ENCODE measurements around the gene PDE6A. TPM values are rescaled to one million over a fixed set of nuclear protein-coding genes. Genes with fewer than 3 reads are reported as not detected.
A peak's percentile ranks its signal among the peaks of the same experiment; 100 is the strongest.

The PDE6A gene
- total and polyA plus RNA-seq, 9 of the 15 experiments (the other 6 are each of a cell fraction or from before 2014, with no cell fraction given), result 0.01 to 0.04 (median 0.01) TPM; not detected in 6

DNA sequence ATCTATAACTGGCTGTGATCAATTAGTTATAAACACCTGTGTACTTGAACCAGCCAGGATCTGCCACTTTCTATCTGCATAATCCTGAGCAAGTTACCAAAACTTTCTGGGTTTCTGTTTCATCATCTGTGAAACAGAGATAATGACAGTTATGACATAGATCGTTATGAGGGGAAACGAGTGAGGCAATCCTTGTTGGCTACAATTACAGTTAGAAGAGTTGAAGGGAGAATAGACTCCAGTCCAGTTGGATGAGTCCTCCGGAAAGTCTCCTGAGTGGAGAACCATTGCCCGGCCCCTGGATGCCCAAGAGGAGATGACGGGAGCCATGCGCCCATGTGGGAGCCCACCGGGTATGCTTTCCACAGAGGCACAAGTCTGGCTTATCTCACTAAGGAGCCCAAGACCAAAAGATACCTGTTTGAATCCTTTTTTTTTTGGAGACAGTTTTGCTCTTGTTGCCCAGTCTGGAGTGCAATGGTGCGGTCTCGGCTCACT lies 4.5 kb downstream of the PDE6A start (continued):
- TF ChIP-seq, protein P1, sequence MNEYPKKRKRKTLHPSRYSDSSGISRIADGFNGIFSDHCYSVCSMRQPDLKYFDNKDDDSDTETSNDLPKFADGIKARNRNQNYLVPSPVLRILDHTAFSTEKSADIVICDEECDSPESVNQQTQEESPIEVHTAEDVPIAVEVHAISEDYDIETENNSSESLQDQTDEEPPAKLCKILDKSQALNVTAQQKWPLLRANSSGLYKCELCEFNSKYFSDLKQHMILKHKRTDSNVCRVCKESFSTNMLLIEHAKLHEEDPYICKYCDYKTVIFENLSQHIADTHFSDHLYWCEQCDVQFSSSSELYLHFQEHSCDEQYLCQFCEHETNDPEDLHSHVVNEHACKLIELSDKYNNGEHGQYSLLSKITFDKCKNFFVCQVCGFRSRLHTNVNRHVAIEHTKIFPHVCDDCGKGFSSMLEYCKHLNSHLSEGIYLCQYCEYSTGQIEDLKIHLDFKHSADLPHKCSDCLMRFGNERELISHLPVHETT (CRISPR knock-in tag; conservative IDR thresholded peaks at IDR 0.05 in 1 of 2, IDR thresholded peaks at IDR 0.05 in 1 of 2), result peak in 1 of 2 experiments; percentile 76; a peak in 2 of 4 replicates
- TF ChIP-seq, protein P2, sequence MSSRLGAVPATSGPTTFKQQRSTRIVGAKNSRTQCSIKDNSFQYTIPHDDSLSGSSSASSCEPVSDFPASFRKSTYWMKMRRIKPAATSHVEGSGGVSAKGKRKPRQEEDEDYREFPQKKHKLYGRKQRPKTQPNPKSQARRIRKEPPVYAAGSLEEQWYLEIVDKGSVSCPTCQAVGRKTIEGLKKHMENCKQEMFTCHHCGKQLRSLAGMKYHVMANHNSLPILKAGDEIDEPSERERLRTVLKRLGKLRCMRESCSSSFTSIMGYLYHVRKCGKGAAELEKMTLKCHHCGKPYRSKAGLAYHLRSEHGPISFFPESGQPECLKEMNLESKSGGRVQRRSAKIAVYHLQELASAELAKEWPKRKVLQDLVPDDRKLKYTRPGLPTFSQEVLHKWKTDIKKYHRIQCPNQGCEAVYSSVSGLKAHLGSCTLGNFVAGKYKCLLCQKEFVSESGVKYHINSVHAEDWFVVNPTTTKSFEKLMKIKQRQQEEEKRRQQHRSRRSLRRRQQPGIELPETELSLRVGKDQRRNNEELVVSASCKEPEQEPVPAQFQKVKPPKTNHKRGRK (tag; IDR thresholded peaks at IDR 0.05), result no peak
- TF ChIP-seq BRF1 (IDR thresholded peaks at IDR 0.05; ENCODE audit: borderline replicate concordance, extremely low read depth, insufficient read length) (no peak), SP1 (CRISPR knock-in tag; IDR thresholded peaks at IDR 0.05) (no peak), DNMT1 (IDR thresholded peaks at IDR 0.05) (no peak), CC2D1A (IDR thresholded peaks at IDR 0.05) (no peak), HMG20A (CRISPR knock-in tag; conservative IDR thresholded peaks at IDR 0.05) (no peak), CREB1 (IDR thresholded peaks at IDR 0.05) (peak; percentile 89), CREB1 (CRISPR knock-in tag; IDR thresholded peaks at IDR 0.05) (peak; percentile 68; the same call in 1 of the 2 replicates), TCF7L2 (IDR thresholded peaks at IDR 0.05; ENCODE audit: low read depth, low read length) (no peak), CBFA2T2 (conservative IDR thresholded peaks at IDR 0.05) (peak; percentile 75)
- TF ChIP-seq, protein P3, sequence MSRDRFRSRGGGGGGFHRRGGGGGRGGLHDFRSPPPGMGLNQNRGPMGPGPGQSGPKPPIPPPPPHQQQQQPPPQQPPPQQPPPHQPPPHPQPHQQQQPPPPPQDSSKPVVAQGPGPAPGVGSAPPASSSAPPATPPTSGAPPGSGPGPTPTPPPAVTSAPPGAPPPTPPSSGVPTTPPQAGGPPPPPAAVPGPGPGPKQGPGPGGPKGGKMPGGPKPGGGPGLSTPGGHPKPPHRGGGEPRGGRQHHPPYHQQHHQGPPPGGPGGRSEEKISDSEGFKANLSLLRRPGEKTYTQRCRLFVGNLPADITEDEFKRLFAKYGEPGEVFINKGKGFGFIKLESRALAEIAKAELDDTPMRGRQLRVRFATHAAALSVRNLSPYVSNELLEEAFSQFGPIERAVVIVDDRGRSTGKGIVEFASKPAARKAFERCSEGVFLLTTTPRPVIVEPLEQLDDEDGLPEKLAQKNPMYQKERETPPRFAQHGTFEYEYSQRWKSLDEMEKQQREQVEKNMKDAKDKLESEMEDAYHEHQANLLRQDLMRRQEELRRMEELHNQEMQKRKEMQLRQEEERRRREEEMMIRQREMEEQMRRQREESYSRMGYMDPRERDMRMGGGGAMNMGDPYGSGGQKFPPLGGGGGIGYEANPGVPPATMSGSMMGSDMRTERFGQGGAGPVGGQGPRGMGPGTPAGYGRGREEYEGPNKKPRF (IDR thresholded peaks at IDR 0.05; ENCODE audit: low read depth, low read length), result no peak
- TF ChIP-seq, protein P4, sequence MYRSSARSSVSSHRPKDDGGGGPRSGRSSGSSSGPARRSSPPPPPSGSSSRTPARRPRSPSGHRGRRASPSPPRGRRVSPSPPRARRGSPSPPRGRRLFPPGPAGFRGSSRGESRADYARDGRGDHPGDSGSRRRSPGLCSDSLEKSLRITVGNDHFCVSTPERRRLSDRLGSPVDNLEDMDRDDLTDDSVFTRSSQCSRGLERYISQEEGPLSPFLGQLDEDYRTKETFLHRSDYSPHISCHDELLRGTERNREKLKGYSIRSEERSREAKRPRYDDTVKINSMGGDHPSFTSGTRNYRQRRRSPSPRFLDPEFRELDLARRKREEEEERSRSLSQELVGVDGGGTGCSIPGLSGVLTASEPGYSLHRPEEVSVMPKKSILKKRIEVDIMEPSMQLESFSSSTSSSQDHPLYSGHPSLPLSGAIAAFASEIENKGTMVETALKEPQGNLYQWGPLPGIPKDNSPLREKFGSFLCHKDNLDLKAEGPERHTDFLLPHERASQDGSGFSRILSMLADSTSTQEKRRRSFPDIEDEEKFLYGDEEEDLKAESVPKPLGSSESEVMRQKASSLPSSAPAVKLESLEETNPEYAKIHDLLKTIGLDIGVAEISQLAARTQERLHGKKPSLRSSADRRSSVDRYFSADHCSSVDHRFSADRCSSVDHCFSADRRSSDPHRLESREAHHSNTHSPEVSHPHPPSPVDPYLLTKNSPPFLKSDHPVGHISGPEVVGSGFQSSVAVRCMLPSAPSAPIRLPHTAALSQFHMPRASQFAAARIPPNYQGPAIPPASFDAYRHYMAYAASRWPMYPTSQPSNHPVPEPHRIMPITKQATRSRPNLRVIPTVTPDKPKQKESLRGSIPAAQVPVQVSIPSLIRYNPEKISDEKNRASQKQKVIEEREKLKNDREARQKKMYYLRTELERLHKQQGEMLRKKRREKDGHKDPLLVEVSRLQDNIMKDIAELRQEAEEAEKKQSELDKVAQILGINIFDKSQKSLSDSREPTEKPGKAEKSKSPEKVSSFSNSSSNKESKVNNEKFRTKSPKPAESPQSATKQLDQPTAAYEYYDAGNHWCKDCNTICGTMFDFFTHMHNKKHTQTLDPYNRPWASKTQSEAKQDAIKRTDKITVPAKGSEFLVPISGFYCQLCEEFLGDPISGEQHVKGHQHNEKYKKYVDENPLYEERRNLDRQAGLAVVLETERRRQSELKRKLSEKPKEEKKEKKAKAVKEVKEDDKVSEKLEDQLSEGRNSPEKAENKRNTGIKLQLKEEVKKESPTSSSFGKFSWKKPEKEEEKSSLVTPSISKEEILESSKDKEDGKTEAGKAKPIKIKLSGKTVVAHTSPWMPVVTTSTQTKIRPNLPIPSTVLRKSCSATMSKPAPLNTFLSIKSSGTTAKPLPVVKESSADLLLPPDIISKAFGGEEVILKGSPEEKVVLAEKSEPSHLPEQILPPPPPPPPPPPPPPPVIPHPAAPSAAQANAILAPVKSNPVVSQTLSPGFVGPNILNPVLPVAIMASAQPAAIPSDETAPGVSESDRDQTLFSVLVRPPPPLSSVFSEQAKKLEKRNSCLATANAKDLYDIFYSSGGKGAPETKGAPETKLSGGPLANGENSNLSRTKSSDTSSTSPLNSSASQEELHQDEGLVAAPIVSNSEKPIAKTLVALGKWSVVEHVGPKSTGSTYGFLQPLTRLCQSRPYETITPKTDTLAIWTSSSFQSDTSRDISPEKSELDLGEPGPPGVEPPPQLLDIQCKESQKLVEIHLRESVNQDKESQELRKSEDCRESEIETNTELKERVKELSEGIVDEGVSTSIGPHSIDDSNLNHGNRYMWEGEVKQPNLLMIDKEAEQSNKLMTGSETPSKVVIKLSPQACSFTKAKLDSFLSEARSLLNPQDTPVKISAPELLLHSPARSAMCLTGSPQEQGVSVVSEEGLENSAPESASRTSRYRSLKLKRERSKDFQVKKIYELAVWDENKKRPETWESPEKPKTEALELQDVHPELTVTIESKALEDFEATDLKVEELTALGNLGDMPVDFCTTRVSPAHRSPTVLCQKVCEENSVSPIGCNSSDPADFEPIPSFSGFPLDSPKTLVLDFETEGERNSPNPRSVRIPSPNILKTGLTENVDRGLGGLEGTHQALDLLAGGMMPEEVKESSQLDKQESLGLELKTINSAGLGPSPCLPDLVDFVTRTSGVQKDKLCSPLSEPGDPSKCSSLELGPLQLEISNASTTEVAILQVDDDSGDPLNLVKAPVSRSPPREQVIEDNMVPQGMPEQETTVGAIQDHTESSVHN (IDR thresholded peaks at IDR 0.05; ENCODE audit: borderline replicate concordance in 1 of 2, low read depth in 1 of 2), result peak in 1 of 2 experiments; percentile 94; a peak in 2 of 4 replicates
